NT2/D1 (cell line): Measurements from ENCODE around the gene KRT82.

Experiments used
- SUZ12 ChIP-seq: IDR thresholded peaks from 2 replicates; pipeline ENCODE4 v1.6.1; 2011; ENCODE audit not compliant: insufficient read length, insufficient read depth; ENCODE audit errors: extremely low read depth
- YY1 ChIP-seq: IDR thresholded peaks from 2 replicates; pipeline ENCODE4 v1.6.1; 2011; ENCODE audit not compliant: insufficient read length, insufficient read depth
- ZNF274 ChIP-seq: IDR thresholded peaks from 2 replicates; pipeline ENCODE4 v1.6.1; 2011; ENCODE audit warnings: mild to moderate bottlenecking, low read depth, low read length

DNA sequence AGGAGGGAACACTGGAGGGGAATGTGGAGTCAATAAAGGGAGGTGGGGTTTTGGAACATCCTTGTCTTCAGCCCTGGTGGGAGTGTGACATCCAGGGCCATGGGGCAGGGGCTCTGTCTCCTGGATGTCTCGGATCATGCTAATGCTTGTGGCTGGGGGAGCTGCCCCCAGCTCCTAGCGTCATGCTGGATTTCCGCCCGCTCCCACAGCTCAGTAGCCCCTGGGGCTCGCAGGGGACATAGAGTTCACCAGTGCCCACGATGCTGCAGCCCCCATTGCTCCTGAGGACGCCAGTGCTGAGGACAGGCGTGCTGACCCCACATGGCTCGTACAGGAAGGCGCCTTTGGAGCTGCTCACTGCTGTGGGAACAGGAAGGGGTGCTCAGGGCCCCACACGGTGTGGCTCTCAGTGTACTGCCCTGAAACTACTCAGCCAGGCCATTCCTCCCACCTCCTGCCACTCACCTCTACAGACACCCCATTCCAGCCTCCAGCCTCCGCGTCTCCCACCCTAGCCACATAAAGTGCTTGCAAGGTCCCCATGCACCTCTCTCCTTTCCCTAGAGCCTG is 11.2 kb downstream of the KRT82 start:
- TF ChIP-seq ZNF274: no peak
- TF ChIP-seq YY1: no peak
- TF ChIP-seq SUZ12: no peak
